MM.1S (cell line): ENCODE measurements around the gene CDYL2.
"Not testable (repeated sequence)": the region's sequence is repeated elsewhere in the genome, so short reads cannot be mapped to it uniquely, and the experiment has no call there.

Experiments used
- CTCF ChIP-seq: fragments of 300-600 bp; sonication (generic); IDR thresholded peaks from 2 replicates; pipeline ENCODE4 v1.5.1; 2016; ENCODE audit warnings: antibody characterized with exemption, low read length, mixed read lengths
- EZH2 ChIP-seq: fragments of 300-600 bp; sonication (generic); optimal IDR thresholded peaks from 2 replicates; pipeline ENCODE3; 2017; ENCODE audit warnings: low read depth, mild to moderate bottlenecking, antibody characterized with exemption, low read length, mixed read lengths
- EZH2phosphoT487 ChIP-seq: fragments of 300-600 bp; sonication (generic); IDR thresholded peaks from 2 replicates; pipeline ENCODE4 v1.6.1; 2018; ENCODE audit warnings: antibody characterized with exemption, low read length

- TF ChIP-seq EZH2, CTCF, EZH2phosphoT487: not testable (repeated sequence)
These were observed 77.2 kb downstream of the CDYL2 start for GRCh38 chr16:80727066-80727763.
